ENCODE data around the gene DNAH2.
A peak's percentile ranks its signal among the peaks of the same experiment; 100 is the strongest.

Gene DNAH2

GRCh38 chr17:7716901-7717755, at the start of gene DNAH2:
Gene DNAH2 (plus strand): TSS chr17:7717744. CDS start chr17:7719735, 1,991 bp downstream.
- DNase-seq, result peak; percentile 47

- no peak for DNase-seq
Observed at GRCh38 chr17:7668482-7668881, 49.1 kb upstream of the DNAH2 start.

- DNase-seq, result peak; percentile 25
Observed at GRCh38 chr17:7673239-7673638, 44.3 kb upstream of the DNAH2 start.

GRCh38 chr17:7674934-7675333, 42.6 kb upstream of the DNAH2 start:
- DNase-seq, result no peak

- no peak for DNase-seq
Observed at GRCh38 chr17:7676533-7676932, 41.0 kb upstream of the DNAH2 start.

- no peak for DNase-seq
Observed at GRCh38 chr17:7677388-7678067, 40.0 kb upstream of the DNAH2 start.

GRCh38 chr17:7684851-7685532, 32.6 kb upstream of the DNAH2 start:
- no peak for DNase-seq

GRCh38 chr17:7685533-7686221, 31.9 kb upstream of the DNAH2 start:
- DNase-seq, result peak; percentile 84

GRCh38 chr17:7686222-7687071, 31.1 kb upstream of the DNAH2 start:
- peak; percentile 67 for DNase-seq

GRCh38 chr17:7687072-7687907, 30.3 kb upstream of the DNAH2 start, which contains the start of gene TP53:
Gene TP53 (minus strand): TSS chr17:7687490. CDS start chr17:7676594, 10,896 bp downstream.
- peak; percentile 78 for DNase-seq

- DNase-seq, result peak; percentile 93
Observed at GRCh38 chr17:7687908-7688807, 29.4 kb upstream of the DNAH2 start, which contains the start of gene WRAP53. Gene WRAP53 (plus strand): TSS chr17:7688477. CDS start chr17:7688649, 172 bp downstream.

- DNase-seq, result no peak
Observed at GRCh38 chr17:7688808-7689316, 28.7 kb upstream of the DNAH2 start.

- no peak for DNase-seq
Observed at GRCh38 chr17:7695586-7695985, 22.0 kb upstream of the DNAH2 start.

GRCh38 chr17:7697828-7698588, 19.5 kb upstream of the DNAH2 start:
- DNase-seq, result no peak

GRCh38 chr17:7700510-7700909, 17.0 kb upstream of the DNAH2 start:
- no peak for DNase-seq

GRCh38 chr17:7701681-7702080, 15.9 kb upstream of the DNAH2 start:
- DNase-seq, result no peak

- DNase-seq, result no peak
Observed at GRCh38 chr17:7702776-7703175, 14.8 kb upstream of the DNAH2 start.
